Kidney epithelial cell (primary cell): ENCODE results near the gene TLCD1. TPM values are rescaled to one million over a fixed set of nuclear protein-coding genes. Genes with fewer than 3 reads are reported as not detected.

Source experiments
- DNase-seq: peaks from one replicate; pipeline ENCODE4 v3.0.0-alpha.2; 2010; ENCODE audit warnings: low read depth
- H3K27me3 ChIP-seq: 2 replicates; pipeline ENCODE4 v1.6.0; 2011; ENCODE audit warnings: low read length; ENCODE audit not compliant: control insufficient read depth, insufficient read depth
- H3K36me3 ChIP-seq: 2 replicates; pipeline ENCODE4 v1.5.1; 2011; ENCODE audit warnings: low read length; ENCODE audit not compliant: control insufficient read depth, insufficient read depth
- H3K4me3 ChIP-seq: 2 replicates; pipeline ENCODE4 v1.5.1; 2011; ENCODE audit warnings: low read depth, mild to moderate bottlenecking, control low read depth, low read length
- CTCF ChIP-seq: IDR thresholded peaks from 2 replicates; pipeline ENCODE4 v1.5.1; 2011; ENCODE audit warnings: mild to moderate bottlenecking, moderate library complexity, low read length, control low read depth, inconsistent platforms; ENCODE audit not compliant: insufficient read depth, poor library complexity, severe bottlenecking
- total RNA-seq: library from RNA; depleted of rRNA; stranded (reverse); fragments of >200 nt; gene quantifications from 2 replicates; pipeline ENCODE4 v1.2.3, GENCODE V29; 2015

The TLCD1 gene
- total RNA-seq, 1 donor from 2014 or later: 5.1 TPM

- H3K36me3 ChIP-seq: peaks cover 7% of the 10 kb centered on the region
- TF ChIP-seq CTCF: no peak
- peak overlapping the region; percentile 80 for H3K4me3 ChIP-seq
- no peaks in the 10 kb centered on the region for H3K27me3 ChIP-seq
- DNase-seq: no peak
Observed at GRCh38 chr17:28719021-28719433, 7.0 kb downstream of the TLCD1 start.

GRCh38 chr17:28718333-28719020, 7.6 kb downstream of the TLCD1 start:
- H3K36me3 ChIP-seq: peaks cover 9% of the 10 kb centered on the region
- H3K27me3 ChIP-seq: no peaks in the 10 kb centered on the region
- DNase-seq: no peak
- no peak for TF ChIP-seq CTCF
- peak overlapping the region; percentile 80 for H3K4me3 ChIP-seq

- TF ChIP-seq CTCF: peak; percentile 24
- DNase-seq: no peak
- peaks cover 8% of the 10 kb centered on the region for H3K36me3 ChIP-seq
- H3K4me3 ChIP-seq: peak within 1 kb of the TSS; percentile 75
- no peaks in the 10 kb centered on the region for H3K27me3 ChIP-seq
Observed at GRCh38 chr17:28717578-28718332, 8.3 kb downstream of the TLCD1 start, which contains the start of gene RAB34. TSS of gene RAB34 (minus strand) at chr17:28717868. CDS start at chr17:28717266, 602 bp downstream.

GRCh38 chr17:28716740-28717577, 9.1 kb downstream of the TLCD1 start:
- H3K4me3 ChIP-seq: peak overlapping the region; percentile 75
- H3K27me3 ChIP-seq: no peaks in the 10 kb centered on the region
- DNase-seq: no peak
- no peak for TF ChIP-seq CTCF
- H3K36me3 ChIP-seq: peaks cover 9% of the 10 kb centered on the region

GRCh38 chr17:28715217-28715616, 10.8 kb downstream of the TLCD1 start:
- no peak for DNase-seq
- no peak for TF ChIP-seq CTCF
- Histone ChIP-seq H3K27me3 (no peaks in the 10 kb centered on the region), H3K4me3 (no peak overlapping the region), H3K36me3 (peaks cover 9% of the 10 kb centered on the region)
